HEK293 (cell line): ENCODE measurements around the gene SP7.

Experiments
- BCL6B ChIP-seq: fragments of 450-650 bp; formaldehyde crosslinking; IDR thresholded peaks from 2 replicates; pipeline ENCODE4 v1.5.1; 2017; ENCODE audit warnings: missing biosample characterization, missing genetic modification characterization
- GLIS1 ChIP-seq: fragments of 450-650 bp; formaldehyde crosslinking; IDR thresholded peaks from 2 replicates; pipeline ENCODE4 v1.5.1; 2016; ENCODE audit warnings: missing biosample characterization, missing genetic modification characterization
- GLIS2 ChIP-seq: fragments of 450-650 bp; formaldehyde crosslinking; IDR thresholded peaks from 2 replicates; pipeline ENCODE4 v1.5.1; 2016; ENCODE audit warnings: missing biosample characterization, missing genetic modification characterization
- IKZF3 ChIP-seq: fragments of 450-650 bp; IDR thresholded peaks from 2 replicates; pipeline ENCODE4 v1.5.0; 2018; ENCODE audit warnings: missing biosample characterization, mild to moderate bottlenecking, missing genetic modification characterization, moderate library complexity
- KLF10 ChIP-seq: fragments of 450-650 bp; IDR thresholded peaks from 2 replicates; pipeline ENCODE4 v1.5.1; 2018; ENCODE audit warnings: missing biosample characterization, mild to moderate bottlenecking, missing genetic modification characterization
- KLF8 ChIP-seq: fragments of 450-650 bp; formaldehyde crosslinking; IDR thresholded peaks from 2 replicates; pipeline ENCODE4 v1.5.1; 2016; ENCODE audit warnings: missing biosample characterization, missing genetic modification characterization
- MYNN ChIP-seq: fragments of 450-650 bp; formaldehyde crosslinking; IDR thresholded peaks from 2 replicates; pipeline ENCODE4 v1.5.1; 2016; ENCODE audit warnings: missing biosample characterization, missing genetic modification characterization, borderline replicate concordance
- SALL2 ChIP-seq: fragments of 450-650 bp; formaldehyde crosslinking; IDR thresholded peaks from 2 replicates; pipeline ENCODE4 v1.5.0; 2017; ENCODE audit warnings: missing biosample characterization, mild to moderate bottlenecking, missing genetic modification characterization, borderline replicate concordance
- SP3 ChIP-seq: fragments of 450-650 bp; formaldehyde crosslinking; IDR thresholded peaks from 2 replicates; pipeline ENCODE4 v1.5.1; 2016; ENCODE audit warnings: missing biosample characterization, missing genetic modification characterization
- ZNF184 ChIP-seq: fragments of 450-650 bp; IDR thresholded peaks from 2 replicates; pipeline ENCODE4 v1.5.1; 2018; ENCODE audit warnings: missing biosample characterization, mild to moderate bottlenecking, missing genetic modification characterization
- ZNF2 ChIP-seq: fragments of 450-650 bp; formaldehyde crosslinking; IDR thresholded peaks from 2 replicates; pipeline ENCODE4 v1.5.1; 2016; ENCODE audit warnings: missing biosample characterization, missing genetic modification characterization
- ZNF202 ChIP-seq: fragments of 450-650 bp; formaldehyde crosslinking; IDR thresholded peaks from 2 replicates; pipeline ENCODE4 v1.5.1; 2016; ENCODE audit warnings: missing biosample characterization, missing genetic modification characterization, borderline replicate concordance
- ZNF248 ChIP-seq: fragments of 450-650 bp; formaldehyde crosslinking; IDR thresholded peaks from 2 replicates; pipeline ENCODE4 v1.5.1; 2017; ENCODE audit warnings: missing biosample characterization, missing genetic modification characterization
- ZNF266 ChIP-seq: fragments of 450-650 bp; formaldehyde crosslinking; IDR thresholded peaks from 2 replicates; pipeline ENCODE4 v1.5.1; 2016; ENCODE audit warnings: missing biosample characterization, missing genetic modification characterization, low read depth
- ZNF341 ChIP-seq: fragments of 450-650 bp; formaldehyde crosslinking; IDR thresholded peaks from 2 replicates; pipeline ENCODE4; 2016; ENCODE audit warnings: low read depth, missing biosample characterization, missing genetic modification characterization
- ZNF423 ChIP-seq: fragments of 450-650 bp; formaldehyde crosslinking; IDR thresholded peaks from 2 replicates; pipeline ENCODE4 v1.5.1; 2016; ENCODE audit warnings: missing biosample characterization, missing genetic modification characterization
- ZNF549 ChIP-seq: fragments of 450-650 bp; IDR thresholded peaks from 2 replicates; pipeline ENCODE4 v1.5.1; 2018; ENCODE audit warnings: missing biosample characterization, missing genetic modification characterization, mild to moderate bottlenecking, inconsistent platforms, moderate library complexity
- ZNF626 ChIP-seq: fragments of 450-650 bp; sonication (Bioruptor Pico); formaldehyde crosslinking; IDR thresholded peaks from 2 replicates; pipeline ENCODE4 v1.5.1; 2018; ENCODE audit warnings: missing biosample characterization, missing genetic modification characterization, inconsistent platforms
- ZNF629 ChIP-seq: fragments of 450-650 bp; formaldehyde crosslinking; IDR thresholded peaks from 2 replicates; pipeline ENCODE4 v1.5.1; 2017; ENCODE audit warnings: missing biosample characterization, missing genetic modification characterization
- ZNF677 ChIP-seq: fragments of 450-650 bp; IDR thresholded peaks from 2 replicates; pipeline ENCODE4 v1.5.0; 2018; ENCODE audit warnings: missing biosample characterization, mild to moderate bottlenecking, missing genetic modification characterization, moderate library complexity
- ZNF776 ChIP-seq: fragments of 450-650 bp; formaldehyde crosslinking; IDR thresholded peaks from 2 replicates; pipeline ENCODE4 v1.5.0; 2017; ENCODE audit warnings: missing biosample characterization, missing genetic modification characterization, borderline replicate concordance
- ZNF830 ChIP-seq: fragments of 450-650 bp; IDR thresholded peaks from 2 replicates; pipeline ENCODE4 v1.5.0; 2018; ENCODE audit warnings: missing biosample characterization, missing genetic modification characterization, low read depth, mild to moderate bottlenecking, moderate library complexity
- ZSCAN30 ChIP-seq: fragments of 450-650 bp; IDR thresholded peaks from 2 replicates; pipeline ENCODE4 v1.5.1; 2018; ENCODE audit warnings: missing biosample characterization, mild to moderate bottlenecking, missing genetic modification characterization, moderate library complexity
- TF ChIP-seq, protein P1 (sequence below): fragments of 450-650 bp; formaldehyde crosslinking; IDR thresholded peaks from 2 replicates; pipeline ENCODE4 v1.5.1; 2016; ENCODE audit warnings: missing biosample characterization, missing genetic modification characterization, borderline replicate concordance
- TF ChIP-seq, protein P2 (sequence below): fragments of 450-650 bp; formaldehyde crosslinking; conservative IDR thresholded peaks from 2 replicates; pipeline ENCODE4 v1.5.1; 2016; ENCODE audit warnings: low read depth, missing biosample characterization, missing genetic modification characterization
- TF ChIP-seq, protein P3 (sequence below): fragments of 450-650 bp; formaldehyde crosslinking; IDR thresholded peaks from 2 replicates; pipeline ENCODE4 v1.5.1; 2016; ENCODE audit warnings: missing biosample characterization, missing genetic modification characterization, low read depth

SP7 gene

GRCh38 chr12:53344824-53345485 lies 8.8 kb upstream of the SP7 start (continued):
- TF ChIP-seq ZNF549 (tag by site-specific recombination) (no peak), GLIS2 (tag by site-specific recombination) (peak; percentile 95), IKZF3 (tag by site-specific recombination) (peak; percentile 66), ZNF677 (no peak), ZNF423 (tag by site-specific recombination) (0 out of 2 replicates have a peak, but pooled peaks have one; percentile 30), ZNF830 (tag by site-specific recombination) (no peak), SP3 (tag by site-specific recombination) (peak; percentile 67), ZNF2 (peak; percentile 74), GLIS1 (tag by site-specific recombination) (peak; percentile 97), ZNF629 (tag by site-specific recombination) (peak; percentile 37; the same call in 1 of the 2 replicates), ZNF248 (tag by site-specific recombination) (no peak), SALL2 (tag by site-specific recombination) (no peak), ZSCAN30 (no peak), ZNF266 (tag by site-specific recombination) (no peak), ZNF776 (tag by site-specific recombination) (no peak), KLF10 (no peak), ZNF202 (tag by site-specific recombination) (no peak), KLF8 (no peak), ZNF626 (tag by site-specific recombination) (no peak), BCL6B (tag by site-specific recombination) (no peak), MYNN (tag by site-specific recombination) (no peak), ZNF341 (tag by site-specific recombination) (peak; percentile 51), ZNF184 (tag by site-specific recombination) (no peak)
- TF ChIP-seq, protein P1, sequence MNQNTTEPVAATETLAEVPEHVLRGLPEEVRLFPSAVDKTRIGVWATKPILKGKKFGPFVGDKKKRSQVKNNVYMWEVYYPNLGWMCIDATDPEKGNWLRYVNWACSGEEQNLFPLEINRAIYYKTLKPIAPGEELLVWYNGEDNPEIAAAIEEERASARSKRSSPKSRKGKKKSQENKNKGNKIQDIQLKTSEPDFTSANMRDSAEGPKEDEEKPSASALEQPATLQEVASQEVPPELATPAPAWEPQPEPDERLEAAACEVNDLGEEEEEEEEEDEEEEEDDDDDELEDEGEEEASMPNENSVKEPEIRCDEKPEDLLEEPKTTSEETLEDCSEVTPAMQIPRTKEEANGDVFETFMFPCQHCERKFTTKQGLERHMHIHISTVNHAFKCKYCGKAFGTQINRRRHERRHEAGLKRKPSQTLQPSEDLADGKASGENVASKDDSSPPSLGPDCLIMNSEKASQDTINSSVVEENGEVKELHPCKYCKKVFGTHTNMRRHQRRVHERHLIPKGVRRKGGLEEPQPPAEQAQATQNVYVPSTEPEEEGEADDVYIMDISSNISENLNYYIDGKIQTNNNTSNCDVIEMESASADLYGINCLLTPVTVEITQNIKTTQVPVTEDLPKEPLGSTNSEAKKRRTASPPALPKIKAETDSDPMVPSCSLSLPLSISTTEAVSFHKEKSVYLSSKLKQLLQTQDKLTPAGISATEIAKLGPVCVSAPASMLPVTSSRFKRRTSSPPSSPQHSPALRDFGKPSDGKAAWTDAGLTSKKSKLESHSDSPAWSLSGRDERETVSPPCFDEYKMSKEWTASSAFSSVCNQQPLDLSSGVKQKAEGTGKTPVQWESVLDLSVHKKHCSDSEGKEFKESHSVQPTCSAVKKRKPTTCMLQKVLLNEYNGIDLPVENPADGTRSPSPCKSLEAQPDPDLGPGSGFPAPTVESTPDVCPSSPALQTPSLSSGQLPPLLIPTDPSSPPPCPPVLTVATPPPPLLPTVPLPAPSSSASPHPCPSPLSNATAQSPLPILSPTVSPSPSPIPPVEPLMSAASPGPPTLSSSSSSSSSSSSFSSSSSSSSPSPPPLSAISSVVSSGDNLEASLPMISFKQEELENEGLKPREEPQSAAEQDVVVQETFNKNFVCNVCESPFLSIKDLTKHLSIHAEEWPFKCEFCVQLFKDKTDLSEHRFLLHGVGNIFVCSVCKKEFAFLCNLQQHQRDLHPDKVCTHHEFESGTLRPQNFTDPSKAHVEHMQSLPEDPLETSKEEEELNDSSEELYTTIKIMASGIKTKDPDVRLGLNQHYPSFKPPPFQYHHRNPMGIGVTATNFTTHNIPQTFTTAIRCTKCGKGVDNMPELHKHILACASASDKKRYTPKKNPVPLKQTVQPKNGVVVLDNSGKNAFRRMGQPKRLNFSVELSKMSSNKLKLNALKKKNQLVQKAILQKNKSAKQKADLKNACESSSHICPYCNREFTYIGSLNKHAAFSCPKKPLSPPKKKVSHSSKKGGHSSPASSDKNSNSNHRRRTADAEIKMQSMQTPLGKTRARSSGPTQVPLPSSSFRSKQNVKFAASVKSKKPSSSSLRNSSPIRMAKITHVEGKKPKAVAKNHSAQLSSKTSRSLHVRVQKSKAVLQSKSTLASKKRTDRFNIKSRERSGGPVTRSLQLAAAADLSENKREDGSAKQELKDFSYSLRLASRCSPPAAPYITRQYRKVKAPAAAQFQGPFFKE (tag by site-specific recombination): no peak
- TF ChIP-seq, protein P2, sequence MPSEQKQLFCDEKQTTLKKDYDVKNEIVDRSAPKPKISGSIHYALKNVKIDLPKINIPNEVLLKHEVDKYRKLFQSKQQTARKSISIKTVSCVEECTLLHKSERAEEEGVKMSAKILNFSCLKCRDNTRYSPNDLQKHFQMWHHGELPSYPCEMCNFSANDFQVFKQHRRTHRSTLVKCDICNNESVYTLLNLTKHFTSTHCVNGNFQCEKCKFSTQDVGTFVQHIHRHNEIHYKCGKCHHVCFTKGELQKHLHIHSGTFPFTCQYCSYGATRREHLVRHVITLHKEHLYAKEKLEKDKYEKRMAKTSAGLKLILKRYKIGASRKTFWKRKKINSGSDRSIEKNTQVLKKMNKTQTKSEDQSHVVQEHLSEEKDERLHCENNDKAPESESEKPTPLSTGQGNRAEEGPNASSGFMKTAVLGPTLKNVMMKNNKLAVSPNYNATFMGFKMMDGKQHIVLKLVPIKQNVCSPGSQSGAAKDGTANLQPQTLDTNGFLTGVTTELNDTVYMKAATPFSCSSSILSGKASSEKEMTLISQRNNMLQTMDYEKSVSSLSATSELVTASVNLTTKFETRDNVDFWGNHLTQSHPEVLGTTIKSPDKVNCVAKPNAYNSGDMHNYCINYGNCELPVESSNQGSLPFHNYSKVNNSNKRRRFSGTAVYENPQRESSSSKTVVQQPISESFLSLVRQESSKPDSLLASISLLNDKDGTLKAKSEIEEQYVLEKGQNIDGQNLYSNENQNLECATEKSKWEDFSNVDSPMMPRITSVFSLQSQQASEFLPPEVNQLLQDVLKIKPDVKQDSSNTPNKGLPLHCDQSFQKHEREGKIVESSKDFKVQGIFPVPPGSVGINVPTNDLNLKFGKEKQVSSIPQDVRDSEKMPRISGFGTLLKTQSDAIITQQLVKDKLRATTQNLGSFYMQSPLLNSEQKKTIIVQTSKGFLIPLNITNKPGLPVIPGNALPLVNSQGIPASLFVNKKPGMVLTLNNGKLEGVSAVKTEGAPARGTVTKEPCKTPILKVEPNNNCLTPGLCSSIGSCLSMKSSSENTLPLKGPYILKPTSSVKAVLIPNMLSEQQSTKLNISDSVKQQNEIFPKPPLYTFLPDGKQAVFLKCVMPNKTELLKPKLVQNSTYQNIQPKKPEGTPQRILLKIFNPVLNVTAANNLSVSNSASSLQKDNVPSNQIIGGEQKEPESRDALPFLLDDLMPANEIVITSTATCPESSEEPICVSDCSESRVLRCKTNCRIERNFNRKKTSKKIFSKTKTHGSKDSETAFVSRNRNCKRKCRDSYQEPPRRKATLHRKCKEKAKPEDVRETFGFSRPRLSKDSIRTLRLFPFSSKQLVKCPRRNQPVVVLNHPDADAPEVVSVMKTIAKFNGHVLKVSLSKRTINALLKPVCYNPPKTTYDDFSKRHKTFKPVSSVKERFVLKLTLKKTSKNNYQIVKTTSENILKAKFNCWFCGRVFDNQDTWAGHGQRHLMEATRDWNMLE (tag by site-specific recombination): no peak
- TF ChIP-seq, protein P3, sequence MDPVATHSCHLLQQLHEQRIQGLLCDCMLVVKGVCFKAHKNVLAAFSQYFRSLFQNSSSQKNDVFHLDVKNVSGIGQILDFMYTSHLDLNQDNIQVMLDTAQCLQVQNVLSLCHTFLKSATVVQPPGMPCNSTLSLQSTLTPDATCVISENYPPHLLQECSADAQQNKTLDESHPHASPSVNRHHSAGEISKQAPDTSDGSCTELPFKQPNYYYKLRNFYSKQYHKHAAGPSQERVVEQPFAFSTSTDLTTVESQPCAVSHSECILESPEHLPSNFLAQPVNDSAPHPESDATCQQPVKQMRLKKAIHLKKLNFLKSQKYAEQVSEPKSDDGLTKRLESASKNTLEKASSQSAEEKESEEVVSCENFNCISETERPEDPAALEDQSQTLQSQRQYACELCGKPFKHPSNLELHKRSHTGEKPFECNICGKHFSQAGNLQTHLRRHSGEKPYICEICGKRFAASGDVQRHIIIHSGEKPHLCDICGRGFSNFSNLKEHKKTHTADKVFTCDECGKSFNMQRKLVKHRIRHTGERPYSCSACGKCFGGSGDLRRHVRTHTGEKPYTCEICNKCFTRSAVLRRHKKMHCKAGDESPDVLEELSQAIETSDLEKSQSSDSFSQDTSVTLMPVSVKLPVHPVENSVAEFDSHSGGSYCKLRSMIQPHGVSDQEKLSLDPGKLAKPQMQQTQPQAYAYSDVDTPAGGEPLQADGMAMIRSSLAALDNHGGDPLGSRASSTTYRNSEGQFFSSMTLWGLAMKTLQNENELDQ: no peak
